GM21786 (cell line): Measurements from ENCODE around the gene RXYLT1.

Source experiments
- ATAC-seq: cut with Tn5 transposase; IDR thresholded peaks from one replicate; pipeline ENCODE4 v1.9.1; 2021; ENCODE audit not compliant: unreplicated experiment

The RXYLT1 gene

GRCh38 chr12:63802012-63802608 is 22.4 kb downstream of the RXYLT1 start:
- ATAC-seq, result no peak

DNA sequence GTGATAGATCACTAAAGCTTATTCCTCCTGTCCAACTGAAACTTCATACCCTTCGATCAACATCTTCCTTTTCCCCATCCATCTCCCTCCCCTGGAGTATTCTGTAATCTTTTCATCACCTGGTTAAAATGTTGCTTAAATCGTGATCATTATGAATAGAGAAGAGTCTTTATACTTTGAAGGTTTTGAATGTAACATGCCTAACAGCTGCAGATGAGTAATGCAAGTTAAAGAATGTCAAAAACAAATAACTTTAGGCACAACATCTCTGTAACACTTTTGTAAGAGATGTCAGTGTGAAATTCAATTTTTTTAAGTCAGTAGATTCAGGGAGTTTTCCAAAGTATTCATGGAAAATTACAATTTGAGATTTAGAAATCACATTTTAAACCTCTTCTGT is 25.0 kb downstream of the RXYLT1 start:
- no peak for ATAC-seq

- ATAC-seq, result no peak
These were observed 26.3 kb downstream of the RXYLT1 start for GRCh38 chr12:63805704-63806672.

- ATAC-seq, result no peak
These were observed 28.9 kb downstream of the RXYLT1 start for GRCh38 chr12:63808631-63809030.

DNA sequence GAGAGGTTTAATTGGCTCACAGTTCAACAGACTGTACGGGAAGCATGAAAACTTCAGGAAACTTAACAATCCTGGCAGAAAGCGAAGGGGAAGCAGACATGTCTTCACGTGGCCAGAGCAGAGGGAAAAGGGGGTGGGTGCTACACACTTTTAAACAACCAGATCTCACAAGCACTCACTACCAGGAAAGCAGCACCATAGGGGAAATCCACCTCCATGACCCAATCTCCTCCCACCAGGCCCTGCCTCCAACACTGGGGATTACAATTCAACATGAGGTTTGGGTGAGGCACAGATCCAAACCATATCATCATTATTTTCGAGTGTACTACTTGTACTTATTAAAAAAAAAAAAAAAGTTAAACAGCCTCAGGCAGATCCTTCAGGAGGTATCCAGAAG is 29.9 kb downstream of the RXYLT1 start:
- ATAC-seq, result no peak

- ATAC-seq, result no peak
These were observed 31.6 kb downstream of the RXYLT1 start for GRCh38 chr12:63811334-63811733.

GRCh38 chr12:63811755-63812154 is 32.0 kb downstream of the RXYLT1 start:
- no peak for ATAC-seq

DNA sequence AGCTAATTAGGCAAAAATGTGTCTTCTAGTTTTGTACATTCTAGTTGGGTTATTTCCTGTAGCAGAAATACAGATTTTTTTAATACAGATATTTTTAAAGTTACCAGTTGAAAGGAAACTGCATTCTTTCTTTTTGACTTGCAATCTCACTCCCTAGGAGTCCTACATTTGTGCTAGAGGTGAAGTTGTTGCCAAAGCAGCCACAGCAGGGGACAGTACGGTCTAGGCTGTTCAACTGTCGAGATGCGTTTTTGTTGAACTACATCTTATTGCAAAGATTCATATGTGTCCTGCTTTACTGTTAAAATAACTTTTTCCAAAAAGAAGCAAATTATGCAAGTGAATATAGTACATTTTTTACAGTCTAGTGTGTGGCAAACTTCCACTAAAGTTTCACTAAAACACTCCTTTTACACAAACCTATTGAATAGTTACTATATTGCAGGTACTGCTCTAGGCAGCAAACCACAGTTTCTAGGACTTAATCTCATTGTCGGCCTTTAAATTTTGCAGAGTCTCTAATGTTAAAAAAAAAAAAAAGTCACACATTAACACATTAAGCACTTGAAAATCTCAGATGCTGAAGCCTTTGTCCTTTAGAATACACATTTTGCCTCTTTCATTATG is 34.5 kb downstream of the RXYLT1 start:
- ATAC-seq, result peak; percentile 42

DNA sequence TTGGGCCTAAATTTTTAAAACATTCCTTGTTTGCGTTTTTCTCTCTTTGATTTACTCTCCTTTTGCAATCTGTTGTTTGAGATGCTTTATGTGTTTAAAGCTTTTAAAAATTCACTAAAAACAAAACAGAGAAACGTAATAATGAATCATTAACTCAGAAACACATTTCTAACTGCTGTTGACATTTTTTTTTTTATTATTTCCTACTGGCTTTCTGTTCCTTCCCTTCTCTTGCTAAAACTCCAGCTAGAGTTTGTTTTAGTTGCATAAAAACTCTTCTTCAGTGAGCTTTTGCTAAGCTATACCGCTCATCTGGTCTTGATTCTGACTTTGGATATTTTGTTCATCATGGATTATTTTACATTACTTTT is 35.8 kb downstream of the RXYLT1 start:
- no peak for ATAC-seq

DNA sequence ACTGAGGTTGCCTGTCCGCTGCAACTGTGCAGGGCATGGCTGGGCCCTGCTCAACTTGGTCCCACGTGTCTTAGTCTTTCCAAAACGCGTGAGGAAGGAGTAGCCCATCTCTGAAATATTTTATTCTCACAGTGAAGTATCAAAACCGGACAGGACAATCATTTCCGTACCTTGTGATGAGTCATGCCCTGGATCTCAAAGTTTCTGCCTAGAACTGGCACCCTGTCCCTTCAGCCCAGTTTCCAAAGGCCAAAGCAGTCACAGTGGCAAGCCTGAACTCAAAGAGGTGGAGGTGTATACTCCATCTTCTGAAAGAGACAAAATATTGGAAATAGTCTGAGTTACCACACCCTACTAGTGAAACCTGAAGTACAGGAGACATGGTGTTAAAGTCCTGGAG is 36.3 kb downstream of the RXYLT1 start:
- no peak for ATAC-seq

- no peak for ATAC-seq
These were observed 40.7 kb downstream of the RXYLT1 start for GRCh38 chr12:63820427-63820826.

- ATAC-seq, result no peak
These were observed 42.1 kb downstream of the RXYLT1 start for GRCh38 chr12:63821781-63822251.

GRCh38 chr12:63822352-63822751 is 42.6 kb downstream of the RXYLT1 start:
- no peak for ATAC-seq

DNA sequence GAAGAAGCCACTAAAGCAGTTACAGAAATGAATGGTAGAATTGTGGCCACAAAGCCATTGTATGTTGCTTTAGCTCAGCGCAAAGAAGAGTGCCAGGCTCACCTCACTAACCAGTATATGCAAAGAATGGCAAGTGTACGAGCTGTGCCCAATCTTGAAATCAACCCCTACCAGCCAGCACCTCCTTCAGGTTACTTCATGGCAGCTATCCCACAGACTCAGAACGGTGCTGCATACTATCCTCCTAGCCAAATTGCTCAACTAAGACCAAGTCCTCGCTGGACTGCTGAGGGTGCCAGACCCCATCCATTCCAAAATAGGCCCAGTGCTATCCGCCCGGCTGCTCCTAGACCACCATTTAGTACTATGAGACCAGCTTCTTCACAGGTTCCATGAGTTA is 43.3 kb downstream of the RXYLT1 start:
- ATAC-seq, result no peak

- peak; percentile 71 for ATAC-seq
These were observed 46.4 kb downstream of the RXYLT1 start for GRCh38 chr12:63826006-63826585.

GRCh38 chr12:63828867-63829266 is 49.2 kb downstream of the RXYLT1 start:
- no peak for ATAC-seq

DNA sequence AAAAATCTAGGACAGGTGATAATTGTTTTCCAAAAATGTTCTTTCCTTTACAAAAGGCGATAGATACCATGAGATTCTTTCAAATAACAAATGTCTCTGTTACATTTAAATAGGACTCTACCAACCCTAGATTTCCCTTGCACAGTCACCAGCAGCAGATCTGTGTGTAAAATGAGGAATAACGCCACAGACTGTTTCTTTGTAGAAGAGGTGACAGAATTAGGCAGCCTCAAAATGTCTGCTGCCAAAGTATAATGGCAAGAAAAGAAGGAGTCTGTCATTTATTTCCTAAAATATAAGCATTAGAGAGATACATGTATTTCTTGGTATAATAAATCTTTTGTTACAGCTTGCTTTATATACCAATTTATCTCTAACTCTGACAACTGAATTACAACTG is 56.3 kb downstream of the RXYLT1 start:
- ATAC-seq, result no peak

DNA sequence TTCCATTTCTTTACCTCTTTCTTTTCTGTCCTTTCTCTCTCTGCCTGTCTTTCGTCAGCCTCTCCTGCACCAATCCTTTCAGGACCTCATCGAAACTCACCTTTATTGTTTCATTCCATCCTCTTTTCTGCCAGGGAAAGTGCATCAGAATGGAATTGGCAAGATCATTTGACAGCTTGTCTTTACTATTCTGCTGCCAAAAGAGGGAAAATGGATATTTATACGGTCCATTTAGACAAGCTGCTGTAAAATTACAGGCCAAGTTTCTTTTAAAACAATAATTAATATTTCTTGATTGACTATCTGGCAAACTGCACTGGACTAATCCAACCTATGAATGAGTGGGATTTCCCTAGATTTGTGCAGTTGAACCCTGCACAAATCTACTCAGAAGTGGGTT is 57.2 kb downstream of the RXYLT1 start:
- no peak for ATAC-seq

DNA sequence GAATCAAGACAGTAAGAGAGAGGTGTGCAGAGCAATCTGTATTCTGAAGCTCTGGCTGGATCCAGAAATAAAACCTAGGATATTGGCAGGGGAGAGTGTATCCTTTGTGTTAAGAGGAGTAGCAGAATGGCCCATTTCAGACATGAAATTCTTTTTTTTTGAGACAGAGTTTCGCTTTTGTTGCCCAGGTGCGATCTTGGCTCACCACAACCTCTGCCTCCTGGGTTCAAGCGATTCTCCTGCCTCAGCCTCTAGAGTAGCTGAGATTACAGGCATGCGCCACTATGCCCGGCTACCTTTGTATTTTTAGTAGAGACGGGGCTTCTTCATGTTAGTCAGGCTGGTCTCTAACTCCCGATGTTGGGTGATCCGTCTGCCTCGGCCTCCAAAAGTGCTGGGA is 58.7 kb downstream of the RXYLT1 start:
- ATAC-seq, result no peak

GRCh38 chr12:63841011-63841410 is 61.3 kb downstream of the RXYLT1 start:
- no peak for ATAC-seq

GRCh38 chr12:63841571-63841970 is 61.9 kb downstream of the RXYLT1 start:
- ATAC-seq, result no peak
